ENCODE results near the gene HRH2.
A peak's percentile ranks its signal among the peaks of the same experiment; 100 is the strongest.
"Not testable (repeated sequence)": the region's sequence is repeated elsewhere in the genome, so short reads cannot be mapped to it uniquely, and the experiment has no call there.

HRH2 gene

DNA sequence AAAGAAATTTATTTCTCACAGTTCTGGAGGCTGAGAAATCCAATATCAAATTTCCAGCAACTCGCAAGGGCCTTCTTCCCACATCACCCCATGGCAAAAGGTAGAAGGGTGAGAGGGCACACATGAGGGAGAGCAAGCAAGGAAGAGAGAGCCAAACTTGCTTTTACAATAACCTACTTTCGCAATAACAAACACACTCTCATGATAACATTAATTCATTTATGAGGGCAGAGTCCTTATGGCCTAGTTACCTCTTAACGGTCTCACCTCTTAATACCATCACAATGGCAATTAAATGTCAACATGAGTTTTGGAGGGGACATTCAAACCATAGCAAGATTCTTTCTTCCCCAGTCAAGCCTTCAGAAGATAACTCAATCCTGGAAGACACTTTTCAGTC lies 11.6 kb upstream of the HRH2 start:
- DNase-seq (ENCODE audit: low read depth), result no peak

GRCh38 chr5:175649967-175650366 lies 7.9 kb upstream of the HRH2 start:
- no peak for DNase-seq (ENCODE audit: low read depth)

- DNase-seq (ENCODE audit: low read depth), result not testable (repeated sequence)
Observed at GRCh38 chr5:175650430-175651205, 7.3 kb upstream of the HRH2 start.

DNA sequence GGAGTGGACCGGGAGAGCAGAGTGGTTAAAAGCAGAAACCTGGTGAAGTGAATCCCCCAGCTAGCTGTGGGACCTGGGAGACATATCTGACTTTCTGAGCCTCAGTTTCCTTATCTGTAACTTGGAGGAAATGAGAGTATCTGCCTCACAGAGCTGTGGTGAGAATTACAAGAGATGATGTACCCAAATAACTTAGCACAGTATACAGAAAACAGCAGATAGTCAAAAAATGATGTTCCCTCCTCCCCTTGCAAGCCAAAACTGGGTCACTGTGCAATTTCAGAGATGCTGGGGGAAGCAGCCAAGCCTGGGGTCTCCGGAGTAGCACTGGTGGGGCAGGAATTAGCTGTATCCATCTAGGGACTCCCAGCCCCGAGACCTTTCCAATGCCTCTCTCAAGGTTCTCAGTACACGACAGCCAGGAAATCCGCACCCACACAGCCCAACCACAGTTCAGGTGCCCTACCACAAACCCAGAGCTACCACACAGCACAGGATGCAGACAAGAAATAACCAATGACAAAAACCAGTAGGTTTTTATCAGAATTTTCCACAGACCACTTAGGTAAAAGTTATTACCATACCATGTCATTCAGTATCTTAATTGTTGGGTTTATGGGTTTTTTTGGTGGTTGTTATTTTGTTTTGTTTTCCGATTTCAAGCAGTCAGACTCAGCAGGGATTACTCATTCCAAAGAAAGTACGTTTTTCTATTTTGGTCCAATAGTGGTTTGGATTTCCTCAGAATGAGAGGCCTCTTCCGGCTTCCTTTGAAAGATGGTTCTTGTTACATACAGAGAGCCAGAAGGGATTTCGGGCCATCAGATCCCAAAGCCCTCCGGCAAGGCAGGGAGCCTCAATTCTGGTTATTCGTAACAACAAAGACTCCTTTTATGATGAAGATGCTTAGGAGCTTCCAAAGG lies 4.9 kb upstream of the HRH2 start:
- peak; percentile 31 for DNase-seq (ENCODE audit: low read depth)

DNA sequence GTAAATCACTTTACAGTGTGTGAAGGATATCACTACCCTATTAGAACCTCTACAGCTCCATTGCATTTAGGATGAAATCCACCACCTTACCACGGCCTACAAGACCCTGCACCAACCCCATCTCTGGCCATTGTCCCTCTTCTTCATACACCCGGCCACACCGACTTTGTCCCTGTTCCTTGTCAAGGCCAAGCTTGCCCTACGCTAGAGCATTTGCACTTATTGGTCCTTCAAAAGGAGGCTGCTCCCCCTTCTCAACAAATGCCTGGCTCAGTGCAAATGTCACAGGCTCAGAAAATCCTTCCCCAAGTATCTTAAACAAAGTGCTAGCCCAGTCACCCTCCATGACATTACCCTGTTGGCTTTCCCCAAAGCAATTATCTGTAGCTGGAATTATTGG lies 4.1 kb upstream of the HRH2 start:
- DNase-seq (ENCODE audit: low read depth), result no peak

GRCh38 chr5:175654339-175654738 lies 3.5 kb upstream of the HRH2 start:
- DNase-seq (ENCODE audit: low read depth), result no peak

- no peak for DNase-seq (ENCODE audit: low read depth)
Observed at GRCh38 chr5:175654807-175655206, 3.1 kb upstream of the HRH2 start.

- DNase-seq (ENCODE audit: low read depth), result no peak
Observed at GRCh38 chr5:175655411-175655810, 2.5 kb upstream of the HRH2 start.

- no peak for DNase-seq (ENCODE audit: low read depth)
Observed at GRCh38 chr5:175656966-175657365, 905 bp upstream of the HRH2 start.

DNA sequence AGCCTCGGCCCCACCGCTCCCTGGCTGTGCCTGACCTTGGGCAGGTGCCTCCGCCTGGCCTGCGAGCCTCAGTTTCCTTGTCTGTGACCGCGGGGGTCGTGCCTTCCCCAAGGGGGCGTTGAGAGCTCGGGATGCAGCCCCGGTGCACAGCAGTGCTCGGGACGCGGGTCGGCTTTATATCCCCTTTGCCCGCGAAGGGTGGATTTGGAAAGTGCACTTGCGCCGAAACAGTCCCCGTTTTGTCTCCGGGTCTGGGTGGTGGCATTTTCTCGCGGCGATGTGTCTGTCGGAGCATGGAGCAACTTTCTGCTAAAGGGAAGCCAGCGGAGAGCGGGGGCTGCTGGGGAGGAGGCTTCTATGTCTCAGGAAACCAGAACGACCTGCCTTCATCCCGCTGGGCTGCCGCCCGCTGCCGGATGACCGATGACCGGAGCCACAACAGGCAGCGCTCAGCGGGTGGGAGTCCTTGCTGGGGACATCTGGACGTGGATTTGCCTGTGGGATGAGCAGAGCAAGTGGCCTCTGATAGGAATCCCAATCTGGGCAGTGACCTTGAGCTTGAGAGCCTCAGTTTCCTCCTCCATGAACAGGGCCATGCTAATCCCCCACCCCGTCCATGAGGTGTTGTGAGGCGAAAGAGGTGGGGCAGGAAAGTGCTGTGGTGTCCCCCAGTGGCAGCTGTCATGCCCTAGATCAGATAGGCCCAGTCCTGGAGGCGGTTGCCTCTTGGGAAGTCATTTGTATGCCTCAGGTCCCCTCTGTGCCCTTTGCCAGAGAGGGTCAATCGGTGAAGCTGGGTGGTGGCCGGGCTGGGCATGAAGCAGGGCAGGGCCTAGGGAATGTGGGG lies 651 bp downstream of the HRH2 start:
- no peak for DNase-seq (ENCODE audit: low read depth)

DNA sequence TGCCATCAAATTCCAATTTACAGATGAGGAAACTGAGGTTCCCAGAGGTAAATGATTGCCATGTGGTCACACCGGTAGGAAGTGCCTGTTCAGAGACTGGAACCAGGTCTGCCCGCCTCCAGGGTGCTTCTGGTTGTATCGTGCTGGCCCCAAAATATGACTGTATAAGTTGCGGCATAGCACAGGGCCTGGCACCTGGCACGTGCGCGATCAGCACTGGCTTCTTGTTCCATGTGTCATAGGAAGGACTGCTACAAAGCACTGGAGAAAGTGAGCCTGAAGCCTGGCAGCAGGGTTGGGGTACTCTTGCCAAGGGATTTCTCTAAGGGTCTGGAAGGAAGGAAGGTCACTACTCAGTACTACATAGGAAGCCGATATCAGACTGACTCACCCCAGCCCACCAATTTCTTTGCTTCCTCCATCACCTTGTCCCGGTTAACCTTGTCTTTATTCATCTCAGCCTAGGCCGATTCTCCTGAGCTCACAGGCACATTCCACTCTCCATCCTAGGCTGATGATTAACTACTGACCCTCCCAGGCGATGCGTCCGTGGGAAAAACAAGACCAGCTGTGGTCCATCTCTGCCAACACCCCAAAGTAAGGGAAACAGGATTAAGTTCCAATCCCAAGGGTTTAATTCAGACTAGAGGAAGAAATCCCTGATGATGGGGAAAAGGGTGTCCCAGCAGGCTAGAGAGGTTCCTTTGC lies 1.8 kb downstream of the HRH2 start:
- no peak for DNase-seq (ENCODE audit: low read depth)

DNA sequence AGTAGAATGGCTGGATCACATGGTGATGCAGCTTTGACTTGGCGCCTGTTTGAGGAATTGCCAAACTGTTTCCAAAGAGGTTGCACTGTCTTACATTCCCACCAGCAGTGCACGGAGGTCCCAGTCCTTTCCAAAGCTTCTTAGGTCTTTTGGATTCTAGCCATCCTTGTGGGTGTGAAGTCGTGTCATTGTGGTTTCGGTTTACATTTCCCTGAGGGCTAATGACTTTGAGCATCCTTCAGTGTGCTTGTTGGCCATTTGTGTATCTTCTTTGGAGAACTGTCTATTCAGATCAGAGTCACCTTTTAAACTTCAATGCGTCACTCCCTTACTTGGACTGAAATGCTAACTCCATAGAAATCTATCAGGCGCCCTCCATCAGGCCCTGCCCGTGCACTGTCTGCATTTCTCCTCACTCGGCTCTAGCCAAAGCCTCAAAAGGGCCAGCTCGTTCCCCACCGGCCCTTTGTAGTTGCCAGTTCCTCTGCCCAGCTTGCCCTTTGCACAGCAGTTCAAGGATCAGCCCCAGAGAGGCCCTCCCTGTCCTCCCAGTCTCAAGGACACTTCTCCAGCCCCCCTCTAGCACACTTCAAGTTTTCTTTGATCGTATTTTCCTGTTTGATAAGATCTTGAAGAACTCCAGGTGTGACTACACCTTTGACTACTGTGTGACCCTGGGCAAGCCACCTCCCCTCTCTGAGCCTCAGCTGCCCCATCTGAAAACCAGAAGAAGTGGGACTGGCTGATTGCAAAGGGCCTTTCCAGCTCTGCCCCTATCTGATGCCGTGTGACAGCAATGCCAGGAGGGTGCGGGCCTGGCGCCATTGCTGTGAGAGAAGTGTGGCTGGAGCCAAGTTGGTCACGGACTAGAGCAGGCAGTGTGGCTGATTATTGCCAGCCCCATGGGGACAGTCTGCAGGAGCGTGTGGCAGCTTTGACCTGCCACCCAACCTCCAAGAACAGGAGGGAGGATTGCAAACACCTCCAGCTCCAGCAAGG lies 5.6 kb downstream of the HRH2 start:
- DNase-seq (ENCODE audit: low read depth), result no peak

DNA sequence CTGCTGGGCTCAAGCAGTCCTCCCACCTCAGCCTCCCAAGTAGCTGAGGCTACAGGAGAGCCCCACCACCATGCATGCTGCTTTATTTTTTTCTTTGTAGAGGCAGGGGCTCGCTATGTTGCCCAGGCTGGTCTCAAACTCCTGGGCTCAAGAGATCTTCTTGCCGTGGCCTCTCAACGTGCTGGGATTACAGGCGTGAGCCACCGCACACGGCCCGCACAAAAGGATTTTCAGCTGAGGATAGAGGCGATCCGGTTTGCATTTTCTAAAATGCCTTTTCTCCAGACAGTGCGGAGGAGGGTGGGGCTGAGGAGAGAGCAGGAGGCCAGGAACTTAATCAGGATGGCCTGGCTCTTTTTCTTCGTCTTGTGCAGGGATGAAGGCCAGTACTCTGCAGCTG lies 6.9 kb downstream of the HRH2 start:
- no peak for DNase-seq (ENCODE audit: low read depth)

DNA sequence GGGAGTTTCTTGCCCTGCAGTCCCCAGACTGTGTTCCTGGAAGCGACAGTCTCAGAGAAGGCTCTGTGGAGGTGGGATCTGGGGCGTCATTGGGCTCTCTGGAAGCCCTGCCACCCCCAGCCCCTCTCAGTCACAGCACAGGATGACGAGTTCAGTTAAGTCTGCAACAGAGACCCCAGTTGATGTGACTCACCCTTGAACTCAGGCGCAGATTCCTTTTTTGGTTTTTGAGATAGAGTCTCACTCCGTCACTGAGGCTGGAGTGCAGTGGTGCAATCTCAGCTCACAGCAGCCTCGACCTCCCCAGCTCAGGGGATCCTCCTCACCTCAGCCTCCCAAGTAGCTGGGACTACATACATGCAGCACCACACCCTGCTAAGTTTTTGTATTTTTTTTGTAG lies 8.3 kb downstream of the HRH2 start:
- no peak for DNase-seq (ENCODE audit: low read depth)

DNA sequence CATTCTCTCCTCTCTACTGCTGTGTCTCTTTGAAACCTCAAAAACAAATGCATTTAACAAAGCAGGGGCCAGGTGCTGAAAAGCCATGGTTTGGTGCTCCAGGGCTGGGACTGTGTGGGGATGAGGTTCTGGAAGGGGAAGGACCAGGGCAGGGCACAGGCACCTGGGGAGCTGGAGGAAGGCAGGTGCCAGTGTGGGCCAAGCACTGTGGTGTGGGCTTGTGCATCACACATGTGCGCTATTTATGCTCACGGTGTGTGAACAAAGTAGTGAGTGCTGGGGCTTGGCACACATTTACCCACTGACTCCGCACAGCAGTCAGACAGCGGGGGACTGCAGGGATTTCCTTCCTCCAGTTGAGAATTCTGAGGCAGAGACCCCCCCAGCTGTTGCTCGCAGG lies 10.1 kb downstream of the HRH2 start:
- DNase-seq (ENCODE audit: low read depth), result no peak

GRCh38 chr5:175670372-175670771 lies 12.5 kb downstream of the HRH2 start:
- DNase-seq (ENCODE audit: low read depth), result no peak

DNA sequence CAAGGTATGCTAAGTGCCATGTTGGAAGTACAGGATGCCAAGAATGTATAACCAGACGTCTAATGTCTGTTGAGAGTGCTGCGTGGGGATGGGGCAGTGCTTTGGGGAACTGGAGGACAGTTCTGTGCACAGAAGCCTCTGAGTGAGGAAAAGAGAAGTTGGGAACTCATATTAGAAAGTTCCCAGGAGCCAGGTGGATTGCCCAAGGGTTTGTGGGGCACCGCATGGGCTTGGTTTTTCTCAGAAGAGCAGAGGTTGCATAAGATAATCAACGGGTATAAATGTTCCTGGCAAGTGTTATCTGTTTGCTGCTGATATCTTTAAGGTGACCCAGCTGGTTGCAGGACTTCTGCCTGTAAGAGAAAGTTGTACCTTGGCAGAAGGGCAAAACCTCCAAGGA lies 13.1 kb downstream of the HRH2 start:
- DNase-seq (ENCODE audit: low read depth), result no peak

DNA sequence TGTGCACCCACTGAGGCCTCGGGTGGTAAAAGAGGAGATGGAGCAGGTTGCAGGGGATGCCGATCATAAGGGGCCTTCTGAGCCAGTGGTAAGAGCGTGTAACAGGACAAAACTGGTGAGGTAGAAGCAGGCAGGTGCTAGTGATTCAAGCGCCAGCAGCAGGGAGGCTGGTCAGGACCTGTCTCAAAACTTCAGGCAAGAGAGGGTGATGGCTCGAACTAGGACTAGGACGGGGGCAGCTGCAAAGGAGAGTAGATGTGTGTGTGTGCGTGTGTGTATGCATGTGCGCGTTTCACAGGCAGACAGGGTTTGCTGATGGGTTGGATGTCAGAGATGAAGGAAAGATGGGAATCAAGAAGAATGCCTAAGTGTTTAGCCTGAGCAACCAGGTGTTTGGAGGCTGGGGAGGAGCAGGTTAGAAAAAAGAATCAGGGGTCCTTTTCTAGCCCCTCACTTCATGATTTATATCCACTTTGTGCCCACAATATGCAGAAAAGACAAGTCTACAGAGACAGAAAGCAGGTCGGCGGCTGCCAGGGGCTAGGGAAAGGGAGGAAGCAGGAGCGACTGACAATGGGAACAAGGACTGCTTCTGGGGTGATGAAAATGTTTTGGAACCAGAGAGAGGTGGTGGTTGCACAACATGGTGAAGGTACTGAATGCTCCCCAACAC lies 15.2 kb downstream of the HRH2 start:
- no peak for DNase-seq (ENCODE audit: low read depth)

- DNase-seq (ENCODE audit: low read depth), result no peak
Observed at GRCh38 chr5:175674731-175675346, 17.0 kb downstream of the HRH2 start.
